ENCODE results near the gene NQO1.

Gene NQO1

DNA sequence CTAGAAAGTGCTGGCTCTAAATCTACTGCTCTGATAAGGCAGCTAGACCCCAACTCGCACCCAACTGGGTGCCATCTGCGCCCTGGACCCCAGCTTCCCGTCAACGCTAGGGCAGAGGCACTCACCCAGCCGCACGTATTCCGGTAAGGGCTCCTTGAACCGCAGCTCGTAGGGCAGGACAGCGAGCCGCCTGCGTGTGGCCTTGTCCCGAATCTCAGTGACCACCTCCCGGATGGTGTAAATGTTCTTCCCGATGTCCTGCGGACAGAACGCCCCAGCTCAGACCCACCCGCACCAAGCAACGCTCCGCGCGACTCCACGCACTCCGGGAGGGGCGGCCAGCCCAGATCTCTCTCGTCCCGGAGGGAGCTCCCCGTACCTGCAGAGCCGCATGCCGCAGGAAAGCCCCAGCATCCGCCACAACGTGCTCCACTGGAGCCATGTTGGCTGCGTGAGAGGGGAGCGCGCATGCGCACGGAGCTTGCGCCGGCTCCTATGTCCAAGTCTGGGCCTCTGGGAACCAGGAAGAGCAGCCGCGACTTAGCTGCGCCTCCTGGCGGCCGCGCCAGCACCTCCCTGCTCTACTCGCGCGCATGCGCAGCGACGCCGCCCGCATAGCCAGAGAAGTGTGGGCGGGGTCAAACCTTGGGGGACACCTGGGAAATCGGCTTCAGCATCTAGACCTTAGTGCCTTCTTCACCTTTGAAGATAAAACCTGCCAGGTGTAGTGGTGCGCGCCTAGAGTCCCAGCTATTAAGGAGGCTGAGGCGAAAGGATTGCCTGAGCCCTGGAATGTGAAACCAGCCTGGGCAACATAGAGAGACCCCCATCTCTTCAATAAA is 28.3 kb upstream of the NQO1 start, which contains the start of gene NOB1 (continued):
- TF ChIP-seq, protein P1, sequence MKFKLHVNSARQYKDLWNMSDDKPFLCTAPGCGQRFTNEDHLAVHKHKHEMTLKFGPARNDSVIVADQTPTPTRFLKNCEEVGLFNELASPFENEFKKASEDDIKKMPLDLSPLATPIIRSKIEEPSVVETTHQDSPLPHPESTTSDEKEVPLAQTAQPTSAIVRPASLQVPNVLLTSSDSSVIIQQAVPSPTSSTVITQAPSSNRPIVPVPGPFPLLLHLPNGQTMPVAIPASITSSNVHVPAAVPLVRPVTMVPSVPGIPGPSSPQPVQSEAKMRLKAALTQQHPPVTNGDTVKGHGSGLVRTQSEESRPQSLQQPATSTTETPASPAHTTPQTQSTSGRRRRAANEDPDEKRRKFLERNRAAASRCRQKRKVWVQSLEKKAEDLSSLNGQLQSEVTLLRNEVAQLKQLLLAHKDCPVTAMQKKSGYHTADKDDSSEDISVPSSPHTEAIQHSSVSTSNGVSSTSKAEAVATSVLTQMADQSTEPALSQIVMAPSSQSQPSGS (tag by site-specific recombination; IDR thresholded peaks at IDR 0.05; ENCODE audit: low read depth): no peak
- peak; percentile 84 for TF ChIP-seq YY2 (tag by site-specific recombination; IDR thresholded peaks at IDR 0.05)
- TF ChIP-seq ZNF610 (tag by site-specific recombination; IDR thresholded peaks at IDR 0.05; ENCODE audit: borderline replicate concordance): no peak
- TF ChIP-seq ZNF747 (tag by site-specific recombination; IDR thresholded peaks at IDR 0.05): no peak
- no peak for TF ChIP-seq ZNF138 (tag by site-specific recombination; IDR thresholded peaks at IDR 0.05; ENCODE audit: borderline replicate concordance)
- no peak for TF ChIP-seq ZNF600 (tag by site-specific recombination; IDR thresholded peaks at IDR 0.05)
- 0 out of 2 replicates have a peak, but pooled peaks have one; percentile 13 for TF ChIP-seq ZIC2 (tag by site-specific recombination; IDR thresholded peaks at IDR 0.05)
- TF ChIP-seq, protein P2, sequence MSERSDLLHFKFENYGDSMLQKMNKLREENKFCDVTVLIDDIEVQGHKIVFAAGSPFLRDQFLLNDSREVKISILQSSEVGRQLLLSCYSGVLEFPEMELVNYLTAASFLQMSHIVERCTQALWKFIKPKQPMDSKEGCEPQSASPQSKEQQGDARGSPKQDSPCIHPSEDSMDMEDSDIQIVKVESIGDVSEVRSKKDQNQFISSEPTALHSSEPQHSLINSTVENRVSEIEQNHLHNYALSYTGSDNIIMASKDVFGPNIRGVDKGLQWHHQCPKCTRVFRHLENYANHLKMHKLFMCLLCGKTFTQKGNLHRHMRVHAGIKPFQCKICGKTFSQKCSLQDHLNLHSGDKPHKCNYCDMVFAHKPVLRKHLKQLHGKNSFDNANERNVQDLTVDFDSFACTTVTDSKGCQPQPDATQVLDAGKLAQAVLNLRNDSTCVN (tag by site-specific recombination; optimal IDR thresholded peaks at IDR 0.05): peak; percentile 62
- TF ChIP-seq, protein P3, sequence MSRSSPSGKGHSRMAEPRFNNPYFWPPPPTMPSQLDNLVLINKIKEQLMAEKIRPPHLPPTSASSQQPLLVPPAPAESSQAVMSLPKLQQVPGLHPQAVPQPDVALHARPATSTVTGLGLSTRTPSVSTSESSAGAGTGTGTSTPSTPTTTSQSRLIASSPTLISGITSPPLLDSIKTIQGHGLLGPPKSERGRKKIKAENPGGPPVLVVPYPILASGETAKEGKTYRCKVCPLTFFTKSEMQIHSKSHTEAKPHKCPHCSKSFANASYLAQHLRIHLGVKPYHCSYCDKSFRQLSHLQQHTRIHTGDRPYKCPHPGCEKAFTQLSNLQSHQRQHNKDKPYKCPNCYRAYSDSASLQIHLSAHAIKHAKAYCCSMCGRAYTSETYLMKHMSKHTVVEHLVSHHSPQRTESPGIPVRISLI (tag by site-specific recombination; IDR thresholded peaks at IDR 0.05): no peak
- TF ChIP-seq ZNF701 (tag by site-specific recombination; IDR thresholded peaks at IDR 0.05): no peak
- peak; percentile 58; the same call in 1 of the 2 replicates for TF ChIP-seq GLIS2 (tag by site-specific recombination; IDR thresholded peaks at IDR 0.05)
- TF ChIP-seq ZNF174 (tag by site-specific recombination; IDR thresholded peaks at IDR 0.05): no peak
- TF ChIP-seq REST (tag by site-specific recombination; IDR thresholded peaks at IDR 0.05): peak; percentile 24; the same call in 1 of the 2 replicates
- no peak for TF ChIP-seq ZNF768 (tag by site-specific recombination; IDR thresholded peaks at IDR 0.05)
- peak; percentile 72 for TF ChIP-seq KLF9 (tag by site-specific recombination; IDR thresholded peaks at IDR 0.05; ENCODE audit: low read depth)
- peak; percentile 70; the same call in 1 of the 2 replicates for TF ChIP-seq ZFP37 (tag by site-specific recombination; IDR thresholded peaks at IDR 0.05)
- peak; percentile 50 for TF ChIP-seq ZEB2 (tag by site-specific recombination; IDR thresholded peaks at IDR 0.05)
- no peak for TF ChIP-seq ZNF555 (tag by site-specific recombination; conservative IDR thresholded peaks at IDR 0.05)
- TF ChIP-seq ZSCAN4 (tag by site-specific recombination; IDR thresholded peaks at IDR 0.05): no peak
- TF ChIP-seq ZNF433 (tag by site-specific recombination; IDR thresholded peaks at IDR 0.05; ENCODE audit: low read depth): no peak
- TF ChIP-seq ZNF645 (tag by site-specific recombination; IDR thresholded peaks at IDR 0.05): no peak
- no peak for TF ChIP-seq ZNF211 (tag by site-specific recombination; IDR thresholded peaks at IDR 0.05; ENCODE audit: low read depth)
- no peak for TF ChIP-seq ZNF112 (tag by site-specific recombination; IDR thresholded peaks at IDR 0.05)
- TF ChIP-seq SCRT2 (tag by site-specific recombination; IDR thresholded peaks at IDR 0.05): no peak
- TF ChIP-seq ZNF239 (tag by site-specific recombination; IDR thresholded peaks at IDR 0.05): no peak
- no peak for TF ChIP-seq PRDM4 (tag by site-specific recombination; IDR thresholded peaks at IDR 0.05)
- no peak for TF ChIP-seq ZNF37A (tag by site-specific recombination; IDR thresholded peaks at IDR 0.05)

Data from HEK293 (cell line).